Measurements from ENCODE around the gene RMRP. TPM values are rescaled to one million over a fixed set of nuclear protein-coding genes. Genes with fewer than 3 reads are reported as not detected.

The RMRP gene
- total and polyA plus RNA-seq, 2 donors (not counting 1 experiment from before 2014, with no cell fraction given): 7,890 TPM; not detected in 1

DNA sequence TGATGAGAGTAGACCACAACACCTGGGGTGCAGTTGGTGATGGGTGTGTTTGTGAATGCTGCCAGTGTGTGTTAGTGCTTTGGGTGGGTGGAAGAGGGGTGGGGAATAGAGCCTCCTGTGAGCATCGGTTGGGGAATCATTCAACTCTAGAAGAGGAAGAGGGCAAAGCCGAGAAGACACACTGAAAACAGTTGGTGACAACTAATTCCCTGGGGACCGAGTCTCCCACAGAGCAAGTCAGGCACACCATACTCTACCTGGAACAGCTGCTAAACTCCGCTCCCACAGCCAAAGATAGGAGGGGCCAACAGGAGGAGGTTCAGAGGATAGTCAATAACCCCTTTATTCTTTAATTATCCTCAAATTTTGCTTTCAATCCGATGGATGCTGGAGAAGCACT is 8.7 kb upstream of the RMRP start:
- no peak overlapping the region for H3K27ac ChIP-seq (ENCODE audit: low read length in 2 of 2)
- H3K4me1 Mint-ChIP-seq: peaks cover 45% of the 10 kb centered on the region
- H3K27me3 ChIP-seq (replicated peaks in 1 of 4; ENCODE audit: control extremely low read depth in 1 of 4, control insufficient read depth in 3 of 4, insufficient read depth in 4 of 4, low read length in 3 of 4): no peaks in the 10 kb centered on the region
- DNase-seq: peak; percentile 60
- no peaks in the 10 kb centered on the region for H3K36me3 ChIP-seq (replicated peaks in 1 of 2; ENCODE audit: control extremely low read depth in 1 of 2, control insufficient read depth in 1 of 2, extremely low read depth in 1 of 2, insufficient read depth in 2 of 2, low read length in 1 of 2)
- H3K27me3 Mint-ChIP-seq: no peaks in the 10 kb centered on the region
- TF ChIP-seq, protein P1, sequence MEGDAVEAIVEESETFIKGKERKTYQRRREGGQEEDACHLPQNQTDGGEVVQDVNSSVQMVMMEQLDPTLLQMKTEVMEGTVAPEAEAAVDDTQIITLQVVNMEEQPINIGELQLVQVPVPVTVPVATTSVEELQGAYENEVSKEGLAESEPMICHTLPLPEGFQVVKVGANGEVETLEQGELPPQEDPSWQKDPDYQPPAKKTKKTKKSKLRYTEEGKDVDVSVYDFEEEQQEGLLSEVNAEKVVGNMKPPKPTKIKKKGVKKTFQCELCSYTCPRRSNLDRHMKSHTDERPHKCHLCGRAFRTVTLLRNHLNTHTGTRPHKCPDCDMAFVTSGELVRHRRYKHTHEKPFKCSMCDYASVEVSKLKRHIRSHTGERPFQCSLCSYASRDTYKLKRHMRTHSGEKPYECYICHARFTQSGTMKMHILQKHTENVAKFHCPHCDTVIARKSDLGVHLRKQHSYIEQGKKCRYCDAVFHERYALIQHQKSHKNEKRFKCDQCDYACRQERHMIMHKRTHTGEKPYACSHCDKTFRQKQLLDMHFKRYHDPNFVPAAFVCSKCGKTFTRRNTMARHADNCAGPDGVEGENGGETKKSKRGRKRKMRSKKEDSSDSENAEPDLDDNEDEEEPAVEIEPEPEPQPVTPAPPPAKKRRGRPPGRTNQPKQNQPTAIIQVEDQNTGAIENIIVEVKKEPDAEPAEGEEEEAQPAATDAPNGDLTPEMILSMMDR (IDR thresholded peaks at IDR 0.05): no peak
- no peak for TF ChIP-seq EZH2 (IDR thresholded peaks at IDR 0.05; ENCODE audit: borderline replicate concordance, insufficient read depth, low read depth, low read length, poor library complexity, severe bottlenecking)
- H3K9me3 ChIP-seq (ENCODE audit: control extremely low read depth in 1 of 3, control insufficient read depth in 2 of 3, insufficient read depth in 1 of 3, low read length in 2 of 3): no peaks in the 10 kb centered on the region
- H3K9me3 Mint-ChIP-seq (ENCODE audit: insufficient read depth): no peaks in the 10 kb centered on the region
- no peak overlapping the region for H3K9ac ChIP-seq (ENCODE audit: low read length)
- no peak overlapping the region for H2AFZ ChIP-seq (ENCODE audit: insufficient read depth, low read depth, low read length, poor library complexity, severe bottlenecking)
- peaks cover 31 to 39% of the 10 kb centered on the region in 2 donors for H3K4me1 ChIP-seq (ENCODE audit: control insufficient read depth in 2 of 2, insufficient read depth in 2 of 2, low read length in 2 of 2)
- peak overlapping the region; percentile 44 for H3K4me3 Mint-ChIP-seq
- POLR2A ChIA-PET: interaction anchor here (0.7 kb wide), 1 partner anchor 23 kb away, joined by 4 read pairs; no protein-coding TSS in a partner anchor
- intact Hi-C loops (cut with micrococcal nuclease): no loop called here
- H3K4me2 ChIP-seq (replicated peaks; ENCODE audit: low read depth, low read length, poor library complexity, severe bottlenecking): peak overlapping the region; percentile 13
- 0% methylated on average over 2 of the region's 5 CpGs for WGBS (ENCODE audit: insufficient coverage)
- no peaks in the 10 kb centered on the region for H4K20me1 ChIP-seq (ENCODE audit: control insufficient read depth, insufficient read depth, low read length, poor library complexity, severe bottlenecking)
- CTCF ChIA-PET: interaction anchor here (0.8 to 15.0 kb wide), 6 partner anchors 8 to 63 kb away, joined by 3 to 268 read pairs (median 72); partner anchors contain the start of genes CD72 and SIT1
- peak overlapping the region; percentile 62 for H3K27ac Mint-ChIP-seq
- peak; percentile 31 for ATAC-seq (ENCODE audit: low read depth)
- no peaks in the 10 kb centered on the region for H3K79me2 ChIP-seq (ENCODE audit: control insufficient read depth, insufficient read depth, low read length)
- no peak overlapping the region for H3K4me3 ChIP-seq (ENCODE audit: control extremely low read depth in 1 of 5, extremely low read depth in 1 of 5, insufficient read depth in 1 of 5, low read depth in 2 of 5, low read length in 4 of 5)

DNA sequence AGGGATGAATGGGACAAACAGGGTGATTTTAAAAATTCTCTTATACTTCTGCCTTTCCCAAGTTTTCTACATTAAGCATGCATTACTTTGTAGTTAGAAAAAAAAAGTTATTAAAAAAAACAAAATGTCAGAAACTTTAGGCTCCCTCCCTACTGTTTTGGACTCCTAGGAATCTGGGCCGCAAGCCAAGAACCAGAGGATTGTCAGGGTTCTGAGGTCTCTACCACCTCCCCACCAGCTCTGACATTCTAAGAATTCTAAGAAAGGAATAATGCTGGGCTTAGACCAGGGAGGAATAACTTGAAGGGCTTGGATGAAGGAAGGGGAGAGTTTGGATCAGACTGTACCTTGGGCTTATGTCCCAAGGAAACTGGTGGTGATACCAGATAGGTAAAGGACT is 8.2 kb upstream of the RMRP start:
- WGBS (ENCODE audit: insufficient coverage): no CpG with 5 or more reads among the region's 1 CpG
- Mint-ChIP-seq H3K4me1 (peaks cover 49% of the 10 kb centered on the region), H3K27ac (no peak overlapping the region), H3K27me3 (no peaks in the 10 kb centered on the region), H3K9me3 (ENCODE audit: insufficient read depth) (no peaks in the 10 kb centered on the region), H3K4me3 (peak overlapping the region; percentile 54)
- ChIA-PET CTCF (interaction anchor here (1.0 to 15.0 kb wide), 8 partner anchors 9 to 66 kb away, joined by 3 to 268 read pairs (median 10); partner anchors contain the start of genes CD72, CREB3, SIT1 and TLN1), POLR2A (interaction anchor here (0.7 to 1.8 kb wide), 3 partner anchors 19 to 53 kb away, joined by 4 to 6 read pairs (median 4); no protein-coding TSS in a partner anchor)
- peaks cover under 1% of the 10 kb centered on the region for H3K79me2 ChIP-seq (ENCODE audit: control insufficient read depth, insufficient read depth, low read length)
- no peak overlapping the region for H3K27ac ChIP-seq (ENCODE audit: low read length in 2 of 2)
- no peak for ATAC-seq (ENCODE audit: low read depth)
- H2AFZ ChIP-seq (ENCODE audit: insufficient read depth, low read depth, low read length, poor library complexity, severe bottlenecking): no peak overlapping the region
- peaks cover 34 to 44% of the 10 kb centered on the region in 2 donors for H3K4me1 ChIP-seq (ENCODE audit: control insufficient read depth in 2 of 2, insufficient read depth in 2 of 2, low read length in 2 of 2)
- peak overlapping the region; percentile 13 for H3K4me2 ChIP-seq (replicated peaks; ENCODE audit: low read depth, low read length, poor library complexity, severe bottlenecking)
- no peak for DNase-seq
- H4K20me1 ChIP-seq (ENCODE audit: control insufficient read depth, insufficient read depth, low read length, poor library complexity, severe bottlenecking): no peaks in the 10 kb centered on the region
- no peak overlapping the region for H3K9ac ChIP-seq (ENCODE audit: low read length)
- no peaks in the 10 kb centered on the region for H3K27me3 ChIP-seq (replicated peaks in 1 of 4; ENCODE audit: control extremely low read depth in 1 of 4, control insufficient read depth in 3 of 4, insufficient read depth in 4 of 4, low read length in 3 of 4)
- intact Hi-C loops (cut with micrococcal nuclease): no loop called here
- no peaks in the 10 kb centered on the region for H3K9me3 ChIP-seq (ENCODE audit: control extremely low read depth in 1 of 3, control insufficient read depth in 2 of 3, insufficient read depth in 1 of 3, low read length in 2 of 3)
- H3K36me3 ChIP-seq (replicated peaks in 1 of 2; ENCODE audit: control extremely low read depth in 1 of 2, control insufficient read depth in 1 of 2, extremely low read depth in 1 of 2, insufficient read depth in 2 of 2, low read length in 1 of 2): peaks cover 0 to 3% of the 10 kb centered on the region in 2 experiments
- no peak overlapping the region for H3K4me3 ChIP-seq (ENCODE audit: control extremely low read depth in 1 of 5, extremely low read depth in 1 of 5, insufficient read depth in 1 of 5, low read depth in 2 of 5, low read length in 4 of 5)
- no peak for TF ChIP-seq EZH2 (IDR thresholded peaks at IDR 0.05; ENCODE audit: borderline replicate concordance, insufficient read depth, low read depth, low read length, poor library complexity, severe bottlenecking)
- TF ChIP-seq, protein P1 (IDR thresholded peaks at IDR 0.05): no peak

All from B cell (primary cell).